NT2/D1 (cell line): ENCODE results near the gene NOTCH1.

Experiments
- SUZ12 ChIP-seq: IDR thresholded peaks from 2 replicates; pipeline ENCODE4 v1.6.1; 2011; ENCODE audit not compliant: insufficient read length, insufficient read depth; ENCODE audit errors: extremely low read depth
- YY1 ChIP-seq: IDR thresholded peaks from 2 replicates; pipeline ENCODE4 v1.6.1; 2011; ENCODE audit not compliant: insufficient read length, insufficient read depth
- ZNF274 ChIP-seq: IDR thresholded peaks from 2 replicates; pipeline ENCODE4 v1.6.1; 2011; ENCODE audit warnings: mild to moderate bottlenecking, low read depth, low read length

GRCh38 chr9:136497916-136498695 is 47.7 kb downstream of the NOTCH1 start:
- no peak for TF ChIP-seq SUZ12
- TF ChIP-seq YY1 = no peak
- no peak for TF ChIP-seq ZNF274
